ENCODE results near the gene ATP6V1G1.

Gene ATP6V1G1

DNA sequence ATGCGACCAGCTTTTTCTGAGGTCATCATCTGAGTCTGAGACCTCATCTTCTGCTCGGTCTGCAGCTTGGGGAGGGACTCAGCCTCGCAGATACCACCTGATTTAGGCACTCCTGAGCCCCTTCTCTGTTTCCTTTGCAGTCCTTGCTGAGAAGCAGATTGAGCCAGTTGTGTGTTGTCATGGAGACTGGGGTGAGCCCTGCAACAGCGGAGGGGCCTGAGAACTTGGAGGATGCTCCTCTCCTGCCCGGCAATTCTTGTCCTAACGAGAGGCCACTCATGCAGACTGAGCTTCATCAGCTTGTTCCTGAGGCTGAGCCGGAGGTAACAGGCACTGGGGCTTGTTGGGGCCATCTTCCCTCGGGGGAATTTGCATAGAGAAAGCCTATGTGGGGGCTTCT, 50.8 kb downstream of the ATP6V1G1 start:
- DNase-seq: no peak
- Mint-ChIP-seq H3K27ac (no peak overlapping the region), H3K9me3 (no peaks in the 10 kb centered on the region), H3K27me3 (ENCODE audit: low read depth, poor library complexity) (no peaks in the 10 kb centered on the region), H3K4me3 (no peak overlapping the region), H3K4me1 (no peaks in the 10 kb centered on the region), H3K36me3 (ENCODE audit: low read depth) (no peaks in the 10 kb centered on the region)
- TF ChIP-seq, protein P1, sequence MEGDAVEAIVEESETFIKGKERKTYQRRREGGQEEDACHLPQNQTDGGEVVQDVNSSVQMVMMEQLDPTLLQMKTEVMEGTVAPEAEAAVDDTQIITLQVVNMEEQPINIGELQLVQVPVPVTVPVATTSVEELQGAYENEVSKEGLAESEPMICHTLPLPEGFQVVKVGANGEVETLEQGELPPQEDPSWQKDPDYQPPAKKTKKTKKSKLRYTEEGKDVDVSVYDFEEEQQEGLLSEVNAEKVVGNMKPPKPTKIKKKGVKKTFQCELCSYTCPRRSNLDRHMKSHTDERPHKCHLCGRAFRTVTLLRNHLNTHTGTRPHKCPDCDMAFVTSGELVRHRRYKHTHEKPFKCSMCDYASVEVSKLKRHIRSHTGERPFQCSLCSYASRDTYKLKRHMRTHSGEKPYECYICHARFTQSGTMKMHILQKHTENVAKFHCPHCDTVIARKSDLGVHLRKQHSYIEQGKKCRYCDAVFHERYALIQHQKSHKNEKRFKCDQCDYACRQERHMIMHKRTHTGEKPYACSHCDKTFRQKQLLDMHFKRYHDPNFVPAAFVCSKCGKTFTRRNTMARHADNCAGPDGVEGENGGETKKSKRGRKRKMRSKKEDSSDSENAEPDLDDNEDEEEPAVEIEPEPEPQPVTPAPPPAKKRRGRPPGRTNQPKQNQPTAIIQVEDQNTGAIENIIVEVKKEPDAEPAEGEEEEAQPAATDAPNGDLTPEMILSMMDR (IDR thresholded peaks at IDR 0.05): no peak

DNA sequence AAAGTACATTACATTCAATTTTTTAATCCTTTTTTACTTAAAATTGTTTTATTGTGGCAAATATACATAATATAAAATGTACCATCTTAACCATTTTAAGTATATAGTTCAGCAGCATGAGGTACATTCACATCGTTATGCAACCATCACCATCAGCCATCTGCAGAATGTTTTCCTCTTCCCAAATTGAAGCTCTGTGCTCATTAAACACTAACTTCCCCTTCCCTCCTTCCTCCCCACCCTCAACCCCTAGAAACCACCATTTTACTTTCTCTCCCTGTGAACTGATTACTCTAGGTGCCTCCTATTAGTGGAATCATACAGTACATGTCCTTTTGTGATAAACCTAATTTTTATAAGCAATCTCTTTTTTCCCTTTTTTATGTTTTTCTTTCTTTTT, 54.4 kb downstream of the ATP6V1G1 start:
- Mint-ChIP-seq H3K27ac (no peak overlapping the region), H3K9me3 (peaks cover 8% of the 10 kb centered on the region), H3K4me1 (no peaks in the 10 kb centered on the region), H3K4me3 (no peak overlapping the region), H3K36me3 (ENCODE audit: low read depth) (peaks cover 9% of the 10 kb centered on the region), H3K27me3 (ENCODE audit: low read depth, poor library complexity) (no peaks in the 10 kb centered on the region)
- TF ChIP-seq, protein P1 (IDR thresholded peaks at IDR 0.05): no peak
- DNase-seq: no peak

DNA sequence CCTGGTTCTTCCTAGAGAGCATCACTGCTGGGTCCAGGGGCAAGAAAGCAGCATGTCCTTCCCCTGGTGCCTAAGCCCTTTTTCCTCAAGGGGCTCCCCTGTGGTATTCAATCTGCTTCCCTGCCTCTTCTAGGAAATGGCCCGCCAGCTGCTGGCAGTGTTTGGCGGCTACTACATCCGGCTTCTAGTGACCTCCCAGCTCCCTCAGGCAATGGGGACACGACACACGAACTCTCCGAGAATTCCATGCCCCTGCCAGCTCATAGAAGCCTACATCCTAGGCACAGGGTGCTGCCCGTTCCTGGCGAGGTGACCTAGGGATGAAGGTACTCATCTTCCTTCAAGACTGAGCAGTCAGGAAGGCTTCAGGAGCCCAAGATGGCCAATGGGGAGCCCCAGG, 55.4 kb downstream of the ATP6V1G1 start:
- peaks cover 3% of the 10 kb centered on the region for H3K27me3 Mint-ChIP-seq (ENCODE audit: low read depth, poor library complexity)
- peaks cover 16% of the 10 kb centered on the region for H3K9me3 Mint-ChIP-seq
- no peaks in the 10 kb centered on the region for H3K4me1 Mint-ChIP-seq
- H3K27ac Mint-ChIP-seq: no peak overlapping the region
- TF ChIP-seq, protein P1 (IDR thresholded peaks at IDR 0.05): no peak
- H3K4me3 Mint-ChIP-seq: no peak overlapping the region
- no peak for DNase-seq
- peaks cover 17% of the 10 kb centered on the region for H3K36me3 Mint-ChIP-seq (ENCODE audit: low read depth)

DNA sequence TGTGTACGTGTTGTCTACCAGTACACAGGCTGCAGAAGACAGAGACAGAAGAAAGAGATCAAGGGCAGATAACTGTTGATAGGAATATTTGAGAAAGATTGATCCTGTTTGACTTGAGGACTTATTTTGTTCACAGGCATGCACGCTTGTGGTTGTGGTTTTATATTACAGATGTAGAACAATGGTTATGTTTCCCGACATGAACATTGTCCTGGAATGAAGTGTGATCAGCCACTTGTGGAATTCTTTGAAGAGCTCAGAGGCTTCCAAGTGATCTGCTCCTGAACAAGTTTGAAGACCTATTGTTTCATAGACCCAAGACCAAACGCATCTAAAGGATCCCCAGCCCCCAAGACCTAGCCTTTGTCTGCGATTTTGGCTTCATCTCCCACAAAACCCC, 56.3 kb downstream of the ATP6V1G1 start:
- Mint-ChIP-seq H3K9me3 (peaks cover 21% of the 10 kb centered on the region), H3K36me3 (ENCODE audit: low read depth) (peaks cover 17% of the 10 kb centered on the region), H3K4me1 (no peaks in the 10 kb centered on the region), H3K27ac (no peak overlapping the region), H3K4me3 (no peak overlapping the region), H3K27me3 (ENCODE audit: low read depth, poor library complexity) (peaks cover 3% of the 10 kb centered on the region)
- no peak for DNase-seq
- TF ChIP-seq, protein P1 (IDR thresholded peaks at IDR 0.05): no peak
